ENCODE data around the gene LARGE1.

The LARGE1 gene

GRCh38 chr22:33443683-33444082, 476.6 kb downstream of the LARGE1 start:
- TF ChIP-seq CTCF (IDR thresholded peaks at IDR 0.05) = no peak

- TF ChIP-seq CTCF (IDR thresholded peaks at IDR 0.05) = no peak
These were observed 479.5 kb downstream of the LARGE1 start for GRCh38 chr22:33440756-33441155.

GRCh38 chr22:33438273-33438672, 482.0 kb downstream of the LARGE1 start:
- no peak for TF ChIP-seq CTCF (IDR thresholded peaks at IDR 0.05)

GRCh38 chr22:33431300-33431699, 489.0 kb downstream of the LARGE1 start:
- TF ChIP-seq CTCF (IDR thresholded peaks at IDR 0.05) = no peak

- no peak for TF ChIP-seq CTCF (IDR thresholded peaks at IDR 0.05)
These were observed 491.0 kb downstream of the LARGE1 start for GRCh38 chr22:33429281-33429680.

GRCh38 chr22:33427461-33427860, 492.8 kb downstream of the LARGE1 start:
- TF ChIP-seq CTCF (IDR thresholded peaks at IDR 0.05) = no peak

GRCh38 chr22:33426451-33426850, 493.8 kb downstream of the LARGE1 start:
- TF ChIP-seq CTCF (IDR thresholded peaks at IDR 0.05) = no peak

GRCh38 chr22:33421859-33422258, 498.4 kb downstream of the LARGE1 start:
- TF ChIP-seq CTCF (IDR thresholded peaks at IDR 0.05) = no peak
